GM21825 (cell line): ENCODE measurements around the gene CEBPZOS.

Experiments used
- ATAC-seq: cut with Tn5 transposase; IDR thresholded peaks from one replicate; pipeline ENCODE4 v1.9.1; 2021; ENCODE audit warnings: mild to moderate bottlenecking, moderate library complexity; ENCODE audit not compliant: unreplicated experiment

Gene CEBPZOS

DNA sequence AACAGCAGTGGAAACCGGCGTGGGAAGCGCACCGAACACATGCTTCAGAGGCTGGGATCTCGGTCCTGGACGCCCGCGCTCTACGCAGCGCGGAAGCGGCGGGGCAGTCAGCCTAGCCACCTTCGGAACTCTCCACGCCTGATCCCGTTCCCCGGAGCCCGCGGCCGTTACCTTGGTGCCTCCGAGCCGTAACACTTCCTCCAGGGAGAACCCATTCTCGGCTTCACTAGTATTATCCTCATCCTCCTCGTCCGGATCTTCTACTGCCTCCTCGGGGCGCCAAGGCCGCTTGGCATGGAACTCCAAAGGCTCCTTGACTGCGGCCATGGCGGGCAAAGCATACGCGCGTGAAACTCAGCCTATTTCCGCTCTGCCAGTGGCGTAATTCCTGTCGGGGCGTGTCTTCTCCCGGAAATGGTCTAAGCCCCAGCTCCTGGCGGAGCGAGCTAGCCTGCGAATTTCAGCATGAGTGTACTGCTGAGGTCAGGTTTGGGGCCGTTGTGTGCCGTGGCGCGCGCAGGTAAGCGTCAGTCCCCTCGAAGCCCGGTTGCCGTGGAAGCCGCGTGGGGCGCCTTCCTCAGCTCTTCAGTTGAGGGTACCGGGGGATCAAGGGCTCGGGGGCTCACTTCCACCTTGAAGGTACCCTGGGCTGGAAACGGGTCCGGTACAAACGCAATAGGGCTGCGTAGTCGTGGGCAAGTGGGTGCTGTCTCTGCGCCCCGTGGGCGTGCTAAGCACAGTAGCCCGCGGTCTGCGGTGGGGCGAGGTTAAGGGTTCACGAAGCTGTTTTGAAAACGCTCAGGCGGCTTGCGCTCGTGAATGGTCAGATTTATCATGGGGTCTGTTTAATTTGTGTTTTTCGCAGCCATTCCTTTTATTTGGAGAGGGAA lies 35.2 kb downstream of the CEBPZOS start, which contains the start of the genes CEBPZ and NDUFAF7:
CEBPZ (minus strand) TSS at position 356 of the 890 bp plus-strand sequence; CDS start at position 327, 29 bp downstream.
NDUFAF7 (plus strand) TSS at position 418 of the 890 bp plus-strand sequence; CDS start at position 466, 48 bp downstream.
- peak; percentile 90 for ATAC-seq

DNA sequence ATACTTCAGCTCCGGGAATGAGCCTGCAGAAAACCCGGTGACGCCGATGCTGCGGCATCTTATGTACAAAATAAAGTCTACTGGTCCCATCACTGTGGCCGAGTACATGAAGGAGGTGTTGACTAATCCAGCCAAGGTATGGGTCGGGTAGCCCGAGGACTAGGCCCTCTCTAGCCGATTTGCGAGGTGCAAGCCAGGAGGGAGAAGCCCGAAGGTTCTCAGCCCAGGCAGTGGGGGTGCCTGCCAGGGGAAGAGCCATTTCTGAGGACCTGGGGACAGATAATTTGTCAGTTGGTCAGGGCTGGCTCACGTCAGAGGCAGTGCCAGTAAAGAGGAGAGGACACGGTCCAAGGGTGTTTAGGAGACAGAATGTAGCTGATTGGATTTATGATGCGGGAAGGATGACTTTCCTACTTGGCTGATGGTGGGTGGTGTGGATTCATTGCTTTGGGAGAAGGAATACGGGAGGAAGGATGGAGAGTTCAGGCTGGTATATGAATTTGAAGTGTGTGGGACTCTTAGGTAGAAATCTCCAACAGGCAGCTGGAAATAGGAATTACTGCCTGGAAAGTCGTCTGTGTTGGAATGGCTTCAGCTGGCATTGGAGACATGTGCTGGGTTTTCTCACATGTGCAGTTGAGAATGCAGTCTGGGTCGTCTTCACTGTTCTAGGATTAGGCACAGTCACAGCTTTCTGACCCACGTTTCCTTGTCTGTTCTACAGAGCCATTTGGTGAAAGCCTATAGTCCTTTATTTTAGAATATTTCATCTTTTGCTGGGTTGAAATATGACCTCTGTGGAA lies 36.0 kb downstream of the CEBPZOS start:
- ATAC-seq, result no peak

DNA sequence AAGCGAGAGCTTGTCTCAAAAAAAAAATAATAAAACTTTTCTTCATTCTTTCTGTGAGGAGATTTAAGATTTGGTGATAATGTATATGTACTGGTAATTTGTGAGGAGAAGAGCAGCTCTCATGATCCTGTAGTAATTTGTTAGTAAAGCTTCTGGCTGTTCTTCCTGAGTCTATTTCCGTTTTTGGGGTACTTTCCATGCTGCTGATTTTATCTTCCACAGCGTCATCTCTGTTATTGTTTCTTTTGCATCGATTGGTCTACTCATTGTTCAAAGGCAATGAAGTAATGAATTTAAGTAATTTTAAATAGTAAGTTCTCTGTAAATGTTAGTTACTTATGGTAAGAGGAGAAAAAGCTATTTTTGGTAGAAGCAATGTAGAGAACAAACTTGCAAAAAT lies 47.1 kb downstream of the CEBPZOS start:
- ATAC-seq, result no peak

DNA sequence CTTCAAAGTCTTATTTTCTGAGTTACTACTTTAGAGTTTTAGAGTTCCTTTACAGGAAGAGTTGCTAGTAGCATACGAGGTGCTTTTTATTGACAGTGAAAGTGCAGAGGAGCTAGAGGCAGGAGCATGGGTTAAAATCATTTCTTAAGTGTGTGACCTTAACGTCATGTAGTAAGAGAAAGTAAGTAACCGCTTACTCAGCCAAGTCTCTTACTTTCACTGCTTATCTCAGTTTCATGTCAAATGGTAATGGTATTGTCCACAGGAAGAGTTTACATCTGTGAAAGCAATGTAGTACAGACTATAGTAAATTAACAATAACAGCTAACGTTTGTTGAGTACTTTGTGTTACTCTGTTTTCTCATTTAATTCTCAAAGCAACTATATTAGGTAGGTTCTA lies 47.7 kb downstream of the CEBPZOS start:
- ATAC-seq, result peak; percentile 88

DNA sequence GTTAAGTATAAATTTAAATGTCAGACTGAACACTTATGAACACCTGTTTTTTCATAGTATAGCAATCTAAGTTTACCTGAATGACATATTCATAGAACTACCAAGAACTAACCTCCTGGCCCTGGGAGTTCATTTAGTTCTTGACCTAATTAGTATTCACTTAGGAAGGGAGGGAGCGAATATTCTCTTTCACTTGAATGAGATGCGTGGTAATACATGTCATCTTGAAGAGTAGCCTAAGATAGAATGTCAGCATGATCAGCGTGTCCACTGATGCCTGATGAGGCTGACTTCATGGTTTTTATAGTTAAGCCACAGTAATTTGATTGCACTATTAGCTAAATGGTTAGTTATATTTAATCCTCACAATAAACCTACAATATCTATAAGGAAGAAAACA lies 48.5 kb downstream of the CEBPZOS start:
- no peak for ATAC-seq

DNA sequence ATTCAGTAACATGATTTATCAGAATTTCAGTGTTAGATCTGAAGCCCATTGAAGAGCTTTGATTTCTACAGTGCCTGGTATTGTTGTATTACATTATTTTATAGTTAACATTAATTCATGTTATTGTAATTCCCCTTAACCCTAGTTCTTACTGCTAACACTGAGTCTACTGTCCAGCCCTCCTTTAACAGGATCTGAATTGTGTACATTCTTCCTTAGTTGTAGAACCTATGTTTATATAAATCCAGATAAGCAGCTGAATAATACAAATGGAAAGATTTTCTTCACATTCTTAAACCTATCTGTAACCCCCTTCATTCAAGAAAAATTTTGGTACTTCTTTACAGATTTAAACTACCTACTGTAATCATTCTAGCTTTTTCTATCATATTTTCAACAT lies 49.9 kb downstream of the CEBPZOS start:
- no peak for ATAC-seq

DNA sequence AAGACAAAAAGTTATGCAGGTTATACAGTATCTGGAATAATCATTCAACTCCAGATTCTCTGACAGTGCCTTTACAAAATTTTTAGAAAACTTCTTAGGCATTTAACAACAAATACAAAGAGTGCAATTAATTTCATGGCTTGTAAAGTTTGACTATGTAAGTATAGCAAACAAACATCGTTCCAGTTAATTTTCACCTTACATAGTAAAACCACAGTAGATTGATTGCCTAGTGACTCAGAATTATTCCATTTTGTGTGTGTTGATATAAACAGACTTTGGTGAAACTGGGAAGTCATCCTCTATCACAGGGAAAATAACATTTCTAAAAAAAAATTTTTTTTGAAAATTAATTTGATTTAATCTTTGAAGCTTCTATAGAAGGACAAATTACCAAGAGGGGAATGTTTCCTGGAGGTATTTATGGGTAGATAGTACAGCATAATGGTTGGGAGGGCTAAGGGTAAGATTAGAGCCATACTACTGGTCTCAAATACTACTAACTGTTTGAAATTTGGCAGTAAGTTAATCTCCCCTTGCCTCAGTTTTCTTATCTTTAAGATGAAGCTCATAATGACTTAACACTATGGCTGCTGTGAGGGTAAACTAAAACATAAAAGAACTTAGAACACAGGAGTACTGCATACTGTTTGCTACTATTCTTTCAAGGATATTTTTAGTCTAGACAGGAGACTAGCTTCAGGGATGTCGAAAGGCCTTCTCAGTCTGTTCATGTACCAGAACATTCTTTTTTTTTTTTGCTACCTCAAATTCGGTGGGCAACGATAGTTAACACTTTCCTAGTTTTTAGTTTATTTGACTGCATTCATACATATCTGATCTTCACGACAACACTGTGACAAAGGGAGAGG lies 54.8 kb downstream of the CEBPZOS start:
- ATAC-seq, result no peak
